IMR-90 (cell line): ENCODE results near the gene AGXT.

Experiments
- CTCF ChIP-seq: conservative IDR thresholded peaks from 2 replicates; pipeline ENCODE4 v1.5.1; 2012; ENCODE audit warnings: mild to moderate bottlenecking, low read depth, low read length, improper control_type of control experiment
- MXI1 ChIP-seq: IDR thresholded peaks from 2 replicates; pipeline ENCODE4 v1.6.1; 2012; ENCODE audit warnings: low read depth, mild to moderate bottlenecking, low read length, moderate library complexity, borderline replicate concordance
- POLR2A ChIP-seq: IDR thresholded peaks from 2 replicates; pipeline ENCODE4 v1.6.1; 2012; ENCODE audit warnings: mild to moderate bottlenecking, low read depth, low read length
- SMC3 ChIP-seq: fragments of 150-350 bp; IDR thresholded peaks from 2 replicates; pipeline ENCODE4 v1.6.1; 2016; ENCODE audit warnings: low read depth, mild to moderate bottlenecking, antibody characterized with exemption, low read length, moderate library complexity

DNA sequence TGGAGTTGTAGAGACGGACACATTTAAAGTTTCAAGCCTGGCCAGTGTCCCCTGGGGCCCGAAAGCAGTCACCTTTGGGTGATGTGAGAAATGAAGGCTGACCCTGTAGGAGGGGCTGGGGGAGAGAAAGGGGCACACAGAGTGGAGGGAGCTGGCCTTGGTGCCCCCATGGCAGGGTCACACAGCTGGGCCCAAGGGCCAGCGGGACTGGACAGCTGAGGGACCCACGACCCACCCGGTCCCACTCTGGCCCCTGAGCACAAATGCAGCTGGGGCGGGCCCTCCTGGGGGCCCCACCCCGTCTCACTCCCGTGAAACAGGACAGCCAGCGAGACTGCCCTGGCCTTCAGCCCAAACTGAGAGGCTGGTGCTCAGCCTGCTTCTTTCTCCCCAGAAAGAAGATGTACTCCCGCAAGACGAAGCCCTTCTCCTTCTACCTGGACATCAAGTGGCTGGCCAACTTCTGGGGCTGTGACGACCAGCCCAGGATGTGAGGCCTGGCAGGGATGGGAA, 6.1 kb downstream of the AGXT start:
- TF ChIP-seq MXI1 = no peak
- no peak for TF ChIP-seq POLR2A
- TF ChIP-seq CTCF = no peak
- no peak for TF ChIP-seq SMC3
